Astrocyte of the hippocampus (primary cell): ENCODE measurements around the gene GRIA4.

Experiments used
- DNase-seq: peaks from one replicate; pipeline ENCODE4 v3.0.0; 2011; ENCODE audit warnings: low read depth, low spot score

GRIA4 gene

DNA sequence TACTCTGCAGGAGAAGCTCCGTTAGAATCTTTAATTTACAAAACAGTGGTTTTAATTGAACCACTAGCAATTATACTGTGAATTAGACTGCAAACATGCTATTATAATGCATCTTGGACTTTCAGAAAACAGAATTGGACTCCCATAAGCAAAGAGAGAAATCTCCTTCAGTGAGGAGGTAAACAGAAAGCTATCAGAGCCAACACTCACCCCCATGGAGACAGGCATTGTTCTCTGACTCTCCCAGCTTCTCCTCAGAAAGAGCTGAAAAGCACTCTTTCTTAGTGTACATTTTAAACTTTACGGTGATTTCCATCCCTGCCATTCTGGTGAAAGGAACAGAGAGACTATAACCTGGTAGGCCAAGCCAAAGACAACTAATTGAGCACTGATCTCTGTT is 176.9 kb downstream of the GRIA4 start:
- DNase-seq = no peak

DNA sequence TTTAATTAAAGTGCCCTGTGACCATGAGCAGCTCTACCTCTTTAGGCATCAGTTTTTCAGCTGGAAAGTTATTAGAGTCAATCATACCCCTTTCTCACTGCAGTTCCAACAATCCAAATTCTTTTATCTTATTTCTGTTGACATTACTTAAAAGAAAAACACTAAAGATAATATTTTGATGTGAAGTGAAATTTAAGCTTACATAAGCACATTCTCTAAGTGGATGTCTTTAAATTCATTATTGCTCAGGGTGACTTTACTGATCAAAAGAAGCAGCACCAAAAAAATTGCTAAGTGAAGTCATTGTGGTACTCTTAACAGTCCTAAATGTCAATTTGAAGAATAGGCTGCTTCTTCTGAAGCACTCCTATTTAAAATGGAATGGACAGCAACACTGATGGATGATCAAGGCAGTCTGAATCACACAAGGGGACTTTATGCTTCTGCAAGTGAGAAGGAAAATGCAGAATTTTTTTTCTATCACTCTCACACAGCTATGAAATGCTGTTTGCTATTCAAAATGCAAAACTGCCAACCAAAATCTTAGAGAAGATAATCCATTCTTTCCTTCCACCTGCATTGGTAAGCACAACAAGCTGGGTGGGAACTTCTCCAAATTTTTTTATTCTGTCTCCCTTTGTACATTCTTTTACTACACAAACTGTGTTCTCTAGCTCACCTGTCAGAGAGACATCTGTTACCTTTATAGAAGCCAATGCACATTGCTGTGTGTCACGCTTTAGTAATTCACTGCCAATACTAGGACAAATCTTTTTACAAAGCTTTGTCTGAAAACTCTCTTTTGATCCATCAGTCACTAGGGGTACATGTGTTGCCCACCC is 179.9 kb downstream of the GRIA4 start:
- no peak for DNase-seq

- no peak for DNase-seq
Observed at GRCh38 chr11:105790840-105791239, 181.0 kb downstream of the GRIA4 start.

- no peak for DNase-seq
Observed at GRCh38 chr11:105793092-105793491, 183.2 kb downstream of the GRIA4 start.

DNA sequence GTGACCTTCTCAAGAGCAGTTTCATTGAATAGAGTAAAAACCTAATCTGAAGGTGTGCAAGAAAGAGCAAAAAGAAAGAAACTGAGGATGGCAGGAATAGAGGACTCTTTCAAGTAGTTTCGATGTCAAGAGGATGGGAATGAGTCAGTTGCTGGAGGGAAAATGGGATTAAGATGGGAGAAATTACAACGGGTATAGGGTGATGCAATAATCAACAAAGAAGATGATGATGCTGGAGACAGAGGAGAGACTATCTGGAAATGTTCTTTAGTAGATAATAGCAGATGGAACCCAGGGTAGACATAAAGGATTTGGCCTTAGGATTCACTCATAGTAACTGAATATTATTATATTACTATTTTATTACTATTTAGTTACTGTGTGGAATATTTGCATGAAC is 189.4 kb downstream of the GRIA4 start:
- DNase-seq = no peak

GRCh38 chr11:105799728-105800462 is 190.0 kb downstream of the GRIA4 start:
- peak; percentile 0 for DNase-seq

DNA sequence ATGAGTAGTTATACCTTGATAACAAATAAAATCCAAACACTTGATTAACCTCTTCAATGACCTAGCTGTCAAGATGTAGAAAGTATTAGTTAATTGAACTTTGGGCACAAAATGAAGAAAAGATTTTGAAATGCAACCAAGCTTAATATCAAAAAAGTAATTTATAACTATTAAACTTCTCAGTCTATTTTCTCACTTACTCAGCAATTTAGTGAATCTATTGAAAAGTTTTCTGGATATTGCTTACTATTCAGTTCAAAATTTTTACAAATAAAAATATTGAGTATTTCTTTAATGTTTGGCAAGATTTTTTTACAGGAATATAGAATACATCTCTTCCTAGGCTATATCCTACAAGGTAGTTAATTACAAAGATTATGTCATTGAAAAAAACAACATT is 192.5 kb downstream of the GRIA4 start:
- DNase-seq = no peak

DNA sequence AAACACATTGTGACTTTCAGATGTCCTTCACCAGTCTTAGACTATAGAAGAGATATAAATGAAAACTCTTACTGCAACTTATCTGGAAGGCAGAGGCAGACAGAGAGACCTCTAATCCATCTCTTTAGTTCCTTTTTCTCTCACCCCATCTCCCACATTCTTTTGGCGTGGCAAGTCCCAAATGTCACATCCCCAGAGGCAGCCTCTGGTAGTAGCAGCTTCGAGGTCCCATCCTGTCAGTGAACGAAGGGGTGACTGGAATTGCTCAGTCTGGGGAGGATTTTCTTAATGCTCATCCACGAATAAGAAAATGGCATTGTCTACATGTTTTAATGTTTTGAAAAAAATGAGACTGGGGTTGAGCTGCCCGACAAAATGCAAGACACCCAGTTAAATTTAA is 201.4 kb downstream of the GRIA4 start:
- DNase-seq = no peak

DNA sequence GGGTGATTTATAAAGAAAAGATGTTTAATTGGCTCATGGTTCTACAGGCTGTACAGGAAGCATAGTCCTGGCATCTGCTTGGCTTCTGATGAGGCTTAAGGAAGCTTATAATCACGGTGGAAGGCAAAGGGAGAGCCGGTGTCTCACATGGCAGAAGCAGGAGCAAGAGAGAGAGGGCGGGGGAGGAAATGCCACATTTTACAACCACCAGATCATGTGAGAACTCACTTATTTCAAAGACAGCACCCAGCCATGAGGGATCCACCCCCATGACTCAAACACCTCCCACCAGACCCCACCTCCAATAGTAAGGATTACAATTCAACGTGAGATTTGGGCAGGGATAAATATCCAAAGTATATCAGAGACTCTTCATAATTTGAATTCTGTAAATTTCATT is 211.5 kb downstream of the GRIA4 start:
- DNase-seq = no peak

DNA sequence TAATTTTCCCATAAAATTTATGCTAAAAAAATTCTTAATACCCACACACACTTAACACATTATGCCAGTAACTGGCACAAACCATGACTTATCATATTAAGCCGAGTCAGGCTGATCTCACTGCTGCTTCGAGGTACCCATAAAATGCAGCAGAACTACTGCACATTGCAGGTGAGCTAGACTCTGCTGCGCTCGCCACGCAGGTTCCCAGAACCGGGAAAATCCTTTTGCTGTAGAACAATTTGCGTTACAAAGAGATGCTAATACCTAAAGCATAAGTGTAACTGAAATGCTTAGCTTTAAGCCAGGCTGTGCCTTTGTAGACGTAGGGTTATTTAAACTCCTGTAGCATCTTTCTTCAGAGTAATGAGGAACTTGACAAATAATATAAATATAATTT is 211.9 kb downstream of the GRIA4 start:
- no peak for DNase-seq

GRCh38 chr11:105823495-105824033 is 213.7 kb downstream of the GRIA4 start:
- no peak for DNase-seq

GRCh38 chr11:105824457-105825013 is 214.7 kb downstream of the GRIA4 start:
- no peak for DNase-seq

GRCh38 chr11:105825141-105825540 is 215.3 kb downstream of the GRIA4 start:
- DNase-seq = no peak

GRCh38 chr11:105827906-105828305 is 218.0 kb downstream of the GRIA4 start:
- no peak for DNase-seq

DNA sequence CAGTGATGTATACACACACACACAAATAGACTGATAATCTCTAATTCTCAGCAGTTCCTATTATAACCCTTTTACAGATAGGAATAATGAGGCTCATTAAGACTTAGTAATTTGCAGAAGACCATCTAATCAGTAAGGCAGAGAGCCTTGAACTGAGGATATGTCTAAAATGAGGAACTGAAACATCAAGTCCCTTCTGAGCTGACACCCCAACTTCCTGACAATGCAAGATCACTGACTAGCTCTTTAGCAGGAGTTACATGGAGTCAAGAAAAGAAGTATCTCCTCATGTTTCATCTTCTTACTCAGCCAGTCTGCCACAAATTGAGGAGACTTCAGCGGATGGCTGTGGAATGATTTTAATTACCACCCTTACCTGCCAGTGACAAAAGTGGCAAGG is 219.2 kb downstream of the GRIA4 start:
- no peak for DNase-seq

- no peak for DNase-seq
Observed at GRCh38 chr11:105834461-105834860, 224.6 kb downstream of the GRIA4 start.

- DNase-seq = peak; percentile 23
Observed at GRCh38 chr11:105838668-105839384, 229.0 kb downstream of the GRIA4 start.

DNA sequence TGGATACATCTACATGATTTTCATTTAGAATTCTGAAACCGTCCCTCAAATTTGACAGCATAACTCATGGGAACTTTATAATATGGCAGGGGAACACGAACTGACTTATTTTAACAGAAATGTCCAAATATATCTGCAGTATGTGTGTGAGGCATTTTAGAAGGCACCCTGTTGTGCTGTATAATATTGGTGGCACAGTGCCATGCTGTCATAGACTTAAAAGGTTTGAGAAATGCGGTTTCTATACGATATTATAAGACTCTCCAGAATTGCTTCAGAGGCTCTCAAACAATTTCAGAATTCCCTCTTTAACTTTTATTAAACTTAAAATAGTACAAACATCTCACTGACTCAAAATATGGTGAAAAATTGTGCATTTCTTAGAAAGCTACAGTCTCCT is 230.5 kb downstream of the GRIA4 start:
- DNase-seq = no peak

- DNase-seq = no peak
Observed at GRCh38 chr11:105852403-105852802, 242.5 kb downstream of the GRIA4 start.

- no peak for DNase-seq
Observed at GRCh38 chr11:105854269-105854668, 244.4 kb downstream of the GRIA4 start.

DNA sequence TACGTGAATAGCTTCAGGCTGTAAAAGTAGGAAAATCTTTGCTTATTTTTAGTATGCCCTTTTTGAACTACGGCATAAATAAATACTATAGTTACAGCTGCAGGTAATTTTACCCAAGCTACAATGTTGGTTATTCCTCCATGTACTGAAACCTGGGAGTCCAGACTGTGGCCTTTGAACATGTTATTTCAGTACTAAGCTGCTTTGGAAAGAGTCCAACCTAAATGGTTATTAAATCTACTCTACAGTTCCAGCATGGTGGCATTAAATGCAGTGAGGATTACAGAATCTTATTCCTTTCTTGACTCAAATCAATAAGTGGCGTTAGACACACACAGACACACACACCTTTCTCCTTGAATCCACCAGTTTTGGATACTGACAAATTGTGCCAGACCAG is 247.1 kb downstream of the GRIA4 start:
- peak; percentile 11 for DNase-seq

DNA sequence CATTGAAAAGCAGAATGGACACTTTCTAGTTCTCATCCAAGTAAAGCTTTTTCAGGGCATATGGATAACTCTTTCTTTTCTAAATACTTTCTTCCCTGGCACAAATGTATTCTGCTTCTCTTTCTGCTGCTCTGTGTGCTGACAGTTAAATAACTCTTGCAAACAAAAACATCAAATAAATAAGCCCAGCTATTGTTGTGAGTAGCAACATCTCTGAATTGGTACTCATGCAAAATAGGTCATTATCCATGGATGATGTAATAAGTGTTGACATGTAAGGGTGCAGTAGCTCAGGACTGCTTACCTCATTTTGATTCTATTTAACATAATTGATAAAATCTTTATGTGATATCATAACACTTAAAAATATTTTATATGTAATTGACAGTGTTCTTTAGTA is 247.9 kb downstream of the GRIA4 start:
- no peak for DNase-seq
